CD4-positive, alpha-beta T cell (primary cell): Measurements from ENCODE around the gene TMEM43. TPM values are rescaled to one million over a fixed set of nuclear protein-coding genes. Genes with fewer than 3 reads are reported as not detected.

ENCODE experiments used
- ATAC-seq: fragments of 200-7000 bp; cut with Tn5 transposase; one replicate; pipeline ENCODE4 v1.10.0; 2022; ENCODE audit warnings: mild to moderate bottlenecking; ENCODE audit not compliant: poor library complexity
- CTCF ChIA-PET: fragments of 350-600 bp; sonication (Branson Sonifier 250); formaldehyde crosslinking; loops from one replicate; lab custom pipeline; 2021; ENCODE audit warnings: antibody characterized with exemption, inconsistent platforms; lab: Charles Lee
- POLR2A ChIA-PET: fragments of 350-600 bp; sonication (Branson Sonifier 250); formaldehyde crosslinking; loops from one replicate; lab custom pipeline; 2021; ENCODE audit warnings: antibody characterized with exemption, inconsistent platforms; lab: Charles Lee
- DNase-seq, 14 experiments: peaks; one replicate each; pipeline ENCODE4 v3.0.0-alpha.2; 2013 to 2020; ENCODE audit warnings: mixed read lengths in 2 of 14
- H3K27ac ChIP-seq, 2 donors: one replicate each; pipeline versions ENCODE4 v1.5.1 to v1.7.0; 2013; ENCODE audit warnings: low read length in 2 of 2, low read depth in 1 of 2, mild to moderate bottlenecking in 1 of 2
- H3K27me3 ChIP-seq, 2 experiments: 1 replicate in 1 of 2; 2 replicates in 1 of 2; pipeline versions ENCODE4 v1.6.1 to v1.7.0; 2013; ENCODE audit warnings: low read length in 2 of 2, control low read depth in 1 of 2, mild to moderate bottlenecking in 1 of 2, moderate library complexity in 1 of 2; ENCODE audit not compliant: insufficient read depth in 2 of 2, control insufficient read depth in 1 of 2
- H3K36me3 ChIP-seq: one replicate; pipeline ENCODE4 v1.6.1; 2013; ENCODE audit warnings: low read length, control low read depth; ENCODE audit not compliant: insufficient read depth
- H3K4me1 ChIP-seq: one replicate; pipeline ENCODE4 v1.6.1; 2013; ENCODE audit warnings: low read length, control low read depth; ENCODE audit not compliant: insufficient read depth
- H3K4me3 ChIP-seq: one replicate; pipeline ENCODE4 v1.5.1; 2013; ENCODE audit warnings: mild to moderate bottlenecking, low read length, moderate library complexity
- H3K9me3 ChIP-seq, 2 experiments: 1 replicate in 1 of 2; 2 replicates in 1 of 2; pipeline versions ENCODE4 v1.6.1 to v1.7.0; 2013; ENCODE audit warnings: low read length in 2 of 2, mild to moderate bottlenecking in 2 of 2, control low read depth in 1 of 2, moderate library complexity in 1 of 2; ENCODE audit not compliant: control insufficient read depth in 1 of 2, insufficient read depth in 1 of 2
- H3K27ac Mint-ChIP-seq: one replicate; pipeline ENCODE4 v1.8.0; 2020; ENCODE audit warnings: mixed read lengths
- H3K27me3 Mint-ChIP-seq: one replicate; pipeline ENCODE4 v1.8.0; 2021; ENCODE audit warnings: mixed read lengths
- H3K36me3 Mint-ChIP-seq: one replicate; pipeline ENCODE4 v1.8.0; 2021; ENCODE audit warnings: low read depth, mixed read lengths
- H3K4me1 Mint-ChIP-seq: one replicate; pipeline ENCODE4 v1.8.0; 2021; ENCODE audit warnings: low read depth, mixed read lengths
- H3K4me3 Mint-ChIP-seq: one replicate; pipeline ENCODE4 v1.8.0; 2020; ENCODE audit warnings: mild to moderate bottlenecking, mixed read lengths
- H3K9me3 Mint-ChIP-seq: one replicate; pipeline ENCODE4 v1.8.0; 2020; ENCODE audit warnings: mixed read lengths
- intact Hi-C, 2 experiments: fragments of 100-400 bp; cut with DNase I in 1 of 2; cut with micrococcal nuclease in 1 of 2; formaldehyde crosslinking; loops; one replicate each; pipeline versions ENCODE4 v1.15.1 to v1.9.0; 2023 to 2025; cut with DNase I, micrococcal nuclease
- total RNA-seq, 174 experiments: library from RNA in 2 of 174; stranded (reverse) in 2 of 174; gene quantifications; one replicate each; pipeline ENCODE4 v1.2.3 and lab custom pipeline; 2021 to 2026
- TF ChIP-seq, protein P1 (sequence below): fragments of 200-600 bp; IDR thresholded peaks from one replicate; pipeline ENCODE4 v1.8.0; 2022; ENCODE audit warnings: antibody characterized with exemption, mild to moderate bottlenecking

Gene TMEM43
- total RNA-seq, 2 experiments from 2014 or later: 24.8 to 27.6 TPM

DNA sequence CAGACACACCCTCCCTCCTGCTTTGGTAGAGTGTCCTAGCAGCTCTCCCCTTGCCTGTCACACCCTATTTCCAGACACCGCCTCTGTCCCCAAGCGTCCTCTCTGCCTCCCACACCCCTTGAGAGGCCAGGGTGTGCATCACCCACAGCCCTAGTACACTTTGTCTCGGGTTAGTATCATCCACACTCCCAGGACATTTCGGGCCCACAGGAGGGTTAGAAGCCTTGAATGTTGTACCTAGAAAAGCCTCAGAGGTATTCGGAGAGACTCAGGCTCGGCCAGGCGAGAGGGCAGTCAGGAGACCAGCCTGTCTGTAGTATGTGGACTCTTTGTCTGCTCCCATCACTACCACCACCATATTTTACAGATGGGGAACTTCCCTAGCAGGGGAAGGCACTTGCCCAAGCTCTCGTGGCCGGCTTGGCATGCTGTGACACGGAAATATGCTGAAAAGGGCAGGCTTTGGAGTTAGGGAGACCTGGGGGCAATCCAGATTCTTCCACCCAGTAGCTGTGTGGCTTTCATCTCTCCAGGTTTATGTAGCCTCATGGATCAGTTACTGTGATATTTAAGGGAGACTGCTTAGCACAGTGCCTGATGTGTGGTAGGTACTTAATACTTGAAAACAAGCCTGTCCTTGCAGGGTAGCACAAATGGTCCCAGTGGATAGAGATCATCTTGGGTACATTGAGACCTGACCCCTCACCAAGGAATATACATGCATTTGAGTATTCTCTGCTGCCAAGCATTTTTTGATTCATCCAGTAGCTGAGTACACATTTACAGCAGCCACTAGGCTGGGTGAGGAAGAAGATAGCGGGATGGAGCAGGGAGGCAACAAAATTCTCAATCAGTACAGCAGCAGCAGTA, 1.4 kb downstream of the TMEM43 start:
- peaks cover 65% of the 10 kb centered on the region for H3K36me3 Mint-ChIP-seq
- peak overlapping the region; percentile 91 for H3K27ac Mint-ChIP-seq
- POLR2A ChIA-PET: interaction anchor here (0.8 to 4.5 kb wide), 7 partner anchors 17 to 822 kb away, joined by 3 to 129 read pairs (median 14); partner anchors contain the start of genes LSM3 and XPC
- no peaks in the 10 kb centered on the region for H3K9me3 ChIP-seq
- H3K4me1 ChIP-seq: peaks cover 53% of the 10 kb centered on the region
- H3K36me3 ChIP-seq: peaks cover 39% of the 10 kb centered on the region
- TF ChIP-seq, protein P1, sequence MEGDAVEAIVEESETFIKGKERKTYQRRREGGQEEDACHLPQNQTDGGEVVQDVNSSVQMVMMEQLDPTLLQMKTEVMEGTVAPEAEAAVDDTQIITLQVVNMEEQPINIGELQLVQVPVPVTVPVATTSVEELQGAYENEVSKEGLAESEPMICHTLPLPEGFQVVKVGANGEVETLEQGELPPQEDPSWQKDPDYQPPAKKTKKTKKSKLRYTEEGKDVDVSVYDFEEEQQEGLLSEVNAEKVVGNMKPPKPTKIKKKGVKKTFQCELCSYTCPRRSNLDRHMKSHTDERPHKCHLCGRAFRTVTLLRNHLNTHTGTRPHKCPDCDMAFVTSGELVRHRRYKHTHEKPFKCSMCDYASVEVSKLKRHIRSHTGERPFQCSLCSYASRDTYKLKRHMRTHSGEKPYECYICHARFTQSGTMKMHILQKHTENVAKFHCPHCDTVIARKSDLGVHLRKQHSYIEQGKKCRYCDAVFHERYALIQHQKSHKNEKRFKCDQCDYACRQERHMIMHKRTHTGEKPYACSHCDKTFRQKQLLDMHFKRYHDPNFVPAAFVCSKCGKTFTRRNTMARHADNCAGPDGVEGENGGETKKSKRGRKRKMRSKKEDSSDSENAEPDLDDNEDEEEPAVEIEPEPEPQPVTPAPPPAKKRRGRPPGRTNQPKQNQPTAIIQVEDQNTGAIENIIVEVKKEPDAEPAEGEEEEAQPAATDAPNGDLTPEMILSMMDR: no peak
- H3K27me3 ChIP-seq: no peaks in the 10 kb centered on the region
- H3K27ac ChIP-seq: no peak overlapping the region
- peaks cover 68% of the 10 kb centered on the region for H3K4me1 Mint-ChIP-seq
- intact Hi-C loops: loop anchor here in 1 of 2 experiments (10.0 kb wide), 2 partner anchors 471 to 939 kb away; partner anchors contain the start of gene MRPS25
- H3K4me3 ChIP-seq: peak overlapping the region; percentile 96
- no peaks in the 10 kb centered on the region for H3K27me3 Mint-ChIP-seq
- CTCF ChIA-PET: interaction anchor here (1.4 to 4.1 kb wide), 4 partner anchors 18 to 229 kb away, joined by 5 to 44 read pairs (median 14); partner anchors contain the start of genes LSM3 and XPC
- no peaks in the 10 kb centered on the region for H3K9me3 Mint-ChIP-seq
- DNase-seq (no peak), ATAC-seq (no peak)
- H3K4me3 Mint-ChIP-seq: peak overlapping the region; percentile 96

DNA sequence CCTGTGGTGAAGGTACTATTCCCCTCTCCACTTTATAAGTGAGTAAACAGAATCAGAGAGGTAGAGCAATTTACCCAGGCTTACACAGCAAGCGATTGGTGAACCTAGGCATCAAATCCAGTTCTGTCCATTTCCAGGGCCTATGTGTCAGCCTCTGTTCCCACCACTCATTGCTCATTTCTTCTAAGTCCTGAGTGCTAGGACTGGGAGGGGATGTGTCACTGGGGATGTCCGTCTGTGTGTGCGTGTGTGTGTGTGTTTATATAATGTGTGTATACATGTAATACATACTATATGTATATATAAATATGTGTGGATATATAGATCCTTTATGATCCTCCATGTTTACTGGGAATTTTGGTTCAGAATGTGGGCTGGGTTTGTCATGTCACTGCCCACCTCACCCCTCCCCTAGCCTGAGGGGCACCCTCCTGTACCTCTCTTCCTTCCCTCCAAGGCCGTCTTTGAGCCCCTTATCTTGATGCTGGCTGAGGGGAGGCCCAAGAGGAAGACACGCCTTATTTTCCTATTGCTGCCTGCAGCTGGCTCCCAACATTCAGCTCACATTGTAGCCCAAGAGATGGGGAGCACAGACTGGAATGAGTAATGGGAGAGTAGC, 2.1 kb downstream of the TMEM43 start:
- peak in 1 of 14 experiments; percentile 30 for DNase-seq
- peak overlapping the region; percentile 91 for H3K27ac Mint-ChIP-seq
- peaks cover 61% of the 10 kb centered on the region for H3K4me1 Mint-ChIP-seq
- H3K4me3 Mint-ChIP-seq: peak overlapping the region; percentile 96
- peaks cover 66% of the 10 kb centered on the region for H3K36me3 Mint-ChIP-seq
- Histone ChIP-seq H3K9me3 (no peaks in the 10 kb centered on the region), H3K27ac (no peak overlapping the region), H3K27me3 (no peaks in the 10 kb centered on the region), H3K4me3 (no peak overlapping the region), H3K36me3 (peaks cover 44% of the 10 kb centered on the region), H3K4me1 (peaks cover 53% of the 10 kb centered on the region)
- intact Hi-C loops: loop anchor here in 1 of 2 experiments (10.0 kb wide), 2 partner anchors 472 to 938 kb away; partner anchors contain the start of gene MRPS25
- H3K9me3 Mint-ChIP-seq: no peaks in the 10 kb centered on the region
- CTCF ChIA-PET: interaction anchor here (1.2 to 1.4 kb wide), 2 partner anchors 16 to 52 kb away, joined by 3 to 5 read pairs; partner anchors contain the start of genes LSM3 and XPC
- POLR2A ChIA-PET: interaction anchor here (4.5 kb wide), 1 partner anchor 16 kb away, joined by 84 read pairs; no protein-coding TSS in a partner anchor
- ATAC-seq: no peak
- TF ChIP-seq, protein P1: no peak
- no peaks in the 10 kb centered on the region for H3K27me3 Mint-ChIP-seq

DNA sequence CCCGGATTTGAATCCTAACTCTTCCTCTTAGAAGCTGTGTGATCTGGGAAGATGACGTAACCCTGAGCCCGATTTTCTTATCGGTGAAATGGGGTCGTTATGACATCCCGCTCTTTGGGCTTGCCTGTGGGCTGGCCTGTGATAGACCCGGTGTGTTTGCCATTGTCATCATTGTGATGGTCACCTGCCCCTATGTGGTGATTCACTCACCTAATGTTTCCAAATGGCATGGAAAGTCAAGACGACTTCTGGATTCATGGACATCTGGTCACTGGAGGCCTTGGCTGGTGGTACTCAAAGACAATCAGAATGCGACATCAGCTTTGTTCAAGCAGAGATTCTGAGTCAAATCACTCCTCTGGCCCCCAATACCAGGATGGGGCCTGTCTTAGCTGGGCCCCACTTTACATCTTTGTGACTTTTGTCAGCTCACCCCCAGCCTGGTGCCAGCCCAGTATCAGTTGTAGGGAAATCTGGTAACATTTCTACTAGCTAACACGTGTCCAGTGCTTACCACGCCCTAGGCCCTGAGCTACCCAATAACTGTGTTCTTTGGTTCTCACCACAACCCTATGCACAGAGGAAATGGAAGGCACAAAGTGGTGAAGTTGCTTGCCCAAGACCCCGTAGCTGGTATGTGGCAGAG, 2.8 kb downstream of the TMEM43 start:
- Histone ChIP-seq H3K4me3 (no peak overlapping the region), H3K9me3 (no peaks in the 10 kb centered on the region), H3K27ac (no peak overlapping the region), H3K4me1 (peaks cover 48% of the 10 kb centered on the region), H3K36me3 (peaks cover 51% of the 10 kb centered on the region), H3K27me3 (no peaks in the 10 kb centered on the region)
- H3K4me1 Mint-ChIP-seq: peaks cover 54% of the 10 kb centered on the region
- CTCF ChIA-PET: interaction anchor here (1.2 to 1.4 kb wide), 2 partner anchors 15 to 51 kb away, joined by 3 to 5 read pairs; partner anchors contain the start of genes LSM3 and XPC
- peak overlapping the region; percentile 64 for H3K4me3 Mint-ChIP-seq
- H3K36me3 Mint-ChIP-seq: peaks cover 73% of the 10 kb centered on the region
- POLR2A ChIA-PET: interaction anchor here (1.0 to 1.4 kb wide), 3 partner anchors 14 to 51 kb away, joined by 4 to 5 read pairs (median 5); partner anchors contain the start of genes LSM3 and XPC
- ATAC-seq (no peak), DNase-seq (no peak)
- intact Hi-C loops: loop anchor here in 1 of 2 experiments (1.0 to 10.0 kb wide), 3 partner anchors 14 to 937 kb away; partner anchors contain the start of gene MRPS25
- no peaks in the 10 kb centered on the region for H3K9me3 Mint-ChIP-seq
- TF ChIP-seq, protein P1: no peak
- no peak overlapping the region for H3K27ac Mint-ChIP-seq
- H3K27me3 Mint-ChIP-seq: no peaks in the 10 kb centered on the region
